Stimulated activated CD8-positive, alpha-beta memory T cell treated with anti-CD3 and anti-CD28 coated beads, Interleukin-15, amount 100 ng/mL, for 48 hours (primary cell): ENCODE data around the gene CD48.

Source experiments
- DNase-seq, 2 donors: peaks; one replicate each; pipeline ENCODE4 v3.0.0-alpha.2; 2020; ENCODE audit warnings: low read depth in 2 of 2

Gene CD48

GRCh38 chr1:160676869-160677597 is 34.6 kb downstream of the CD48 start:
- no peak for DNase-seq

DNA sequence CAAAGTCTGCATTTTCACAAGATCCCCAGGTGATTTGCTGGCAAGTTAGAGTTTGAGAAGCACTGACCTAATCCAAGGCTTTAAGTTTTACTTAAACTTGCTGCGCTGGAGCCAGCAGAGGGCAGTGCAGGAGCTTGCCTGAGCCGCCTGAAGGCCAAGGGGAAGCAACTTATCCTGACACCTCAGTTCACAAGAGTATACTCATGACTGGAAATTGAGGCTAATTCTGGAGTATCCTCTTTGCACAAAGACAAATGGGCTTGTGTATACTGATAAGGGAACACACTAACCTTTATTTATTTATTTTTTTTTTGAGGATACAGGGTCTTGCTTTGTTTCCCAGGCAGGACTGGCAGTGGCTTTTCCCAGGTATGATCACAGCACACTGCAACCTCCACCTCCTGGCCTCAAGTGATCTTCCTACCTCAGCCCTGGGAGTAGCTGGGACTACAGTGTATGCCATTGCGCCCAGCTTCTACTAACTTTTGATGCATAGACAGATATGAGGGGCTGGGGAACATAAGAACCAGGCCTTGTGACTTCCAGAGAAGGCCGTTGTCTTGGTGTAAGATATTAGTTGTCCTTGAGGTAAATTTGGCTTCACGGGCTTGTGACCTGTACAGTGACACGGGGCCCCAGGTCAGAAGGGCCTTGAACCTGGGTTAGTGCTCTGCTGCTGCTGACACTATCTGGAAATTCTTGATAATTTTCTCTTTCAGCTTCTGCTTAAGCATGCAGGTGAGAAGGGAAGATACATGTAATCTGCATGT is 35.8 kb downstream of the CD48 start:
- DNase-seq = peak; percentile 60 to 64

GRCh38 chr1:160674415-160674814 is 37.2 kb downstream of the CD48 start:
- DNase-seq = no peak

DNA sequence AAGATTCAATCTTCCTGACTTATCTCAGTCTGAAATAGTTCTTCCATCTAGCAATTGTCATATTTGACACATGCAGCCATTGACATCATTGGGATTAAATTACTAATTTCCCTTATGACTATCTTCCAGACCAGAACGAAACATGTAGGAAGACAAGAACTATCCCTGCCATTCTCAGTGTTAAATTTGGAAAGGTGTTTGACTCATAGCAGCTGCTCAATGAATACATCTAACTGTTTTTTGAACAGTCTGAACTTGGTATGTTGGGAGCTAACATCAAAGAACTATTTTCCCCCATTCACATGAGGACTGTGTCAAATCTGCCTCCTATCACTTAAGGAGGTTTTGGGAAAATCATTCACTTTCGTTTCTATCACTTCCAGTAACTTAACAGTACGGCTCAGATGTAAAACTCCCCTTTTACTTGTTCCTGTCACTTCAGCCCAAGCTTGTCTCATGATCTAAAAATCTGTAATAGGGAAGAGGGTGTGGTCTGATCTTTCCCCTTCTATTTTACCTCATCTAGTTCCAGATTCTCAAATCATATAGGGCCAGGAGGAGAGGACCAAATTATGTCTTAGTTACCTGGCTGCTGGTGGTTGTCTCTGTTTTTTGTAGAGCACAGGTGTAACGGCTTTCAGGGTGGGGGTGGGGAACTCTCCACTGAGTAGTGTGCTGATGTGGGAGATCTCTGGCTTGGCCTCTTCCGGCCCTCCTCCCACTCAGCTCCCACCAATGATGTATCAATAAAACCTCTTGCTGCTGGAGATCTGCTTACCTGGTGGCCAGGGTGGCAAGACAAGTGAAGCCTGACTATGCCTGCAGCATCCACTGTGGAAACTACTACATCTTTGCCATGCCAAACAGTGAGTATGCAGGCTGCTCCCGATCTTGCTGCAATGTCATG is 38.6 kb downstream of the CD48 start:
- no peak for DNase-seq

GRCh38 chr1:160671603-160672517 is 39.8 kb downstream of the CD48 start:
- DNase-seq = no peak

DNA sequence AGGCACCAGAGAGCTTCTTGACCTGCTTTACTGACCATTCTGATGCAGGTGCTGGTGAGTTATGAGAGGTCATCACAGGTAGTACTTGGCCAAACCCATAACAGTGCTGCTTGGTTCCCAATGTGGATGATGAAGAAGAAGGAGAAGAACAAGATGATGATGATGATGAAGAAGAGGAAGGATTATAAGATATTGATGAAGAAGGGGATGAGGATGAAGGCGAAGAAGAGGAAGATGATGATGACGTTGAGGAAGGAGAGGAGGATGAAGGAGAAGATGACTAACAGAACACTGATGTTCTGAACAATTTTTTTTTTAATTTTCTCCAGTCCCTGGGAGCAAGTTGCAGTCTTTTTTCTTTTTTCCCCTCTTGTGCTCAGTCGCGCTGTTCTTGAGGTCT is 40.9 kb downstream of the CD48 start:
- no peak for DNase-seq

DNA sequence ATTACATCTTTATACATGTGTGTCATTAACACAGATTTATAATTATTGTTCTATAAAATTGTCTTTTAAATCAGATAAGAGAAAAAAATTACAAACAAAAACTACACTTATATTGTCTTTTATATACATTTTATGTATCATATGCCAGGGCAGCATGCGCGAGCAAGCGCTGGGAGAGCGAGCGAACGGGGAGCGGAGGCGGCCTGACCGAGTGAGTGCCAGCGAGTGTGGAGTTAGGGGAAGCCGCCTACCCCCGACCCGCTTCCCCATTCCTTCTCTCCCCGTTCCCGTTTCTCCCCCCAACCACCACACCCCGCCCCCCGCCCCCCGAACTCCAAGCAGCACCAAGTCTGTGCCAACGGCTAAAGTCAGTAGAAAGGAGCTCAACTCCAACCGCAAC is 41.8 kb downstream of the CD48 start:
- DNase-seq = no peak

GRCh38 chr1:160669276-160669675 is 42.3 kb downstream of the CD48 start:
- DNase-seq = no peak

DNA sequence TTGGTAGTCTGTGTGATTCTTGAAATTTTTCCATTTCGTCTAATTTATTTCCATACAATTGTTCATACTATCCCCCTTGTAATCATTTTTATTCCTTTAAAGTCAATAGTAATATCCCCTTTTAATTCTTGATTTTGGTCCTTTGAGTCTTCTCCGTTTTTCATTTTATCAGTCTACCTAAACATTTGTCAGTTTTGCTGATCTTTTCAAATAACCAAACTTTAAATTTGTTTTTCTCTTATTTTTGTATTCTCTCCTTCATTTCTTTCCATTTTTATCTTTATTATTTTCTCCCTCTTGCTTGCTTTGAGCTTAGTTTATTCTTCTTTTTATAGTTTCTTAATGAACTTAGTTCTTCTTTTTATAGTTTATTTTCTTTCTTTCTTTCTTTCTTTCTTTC is 43.7 kb downstream of the CD48 start:
- DNase-seq = no peak

DNA sequence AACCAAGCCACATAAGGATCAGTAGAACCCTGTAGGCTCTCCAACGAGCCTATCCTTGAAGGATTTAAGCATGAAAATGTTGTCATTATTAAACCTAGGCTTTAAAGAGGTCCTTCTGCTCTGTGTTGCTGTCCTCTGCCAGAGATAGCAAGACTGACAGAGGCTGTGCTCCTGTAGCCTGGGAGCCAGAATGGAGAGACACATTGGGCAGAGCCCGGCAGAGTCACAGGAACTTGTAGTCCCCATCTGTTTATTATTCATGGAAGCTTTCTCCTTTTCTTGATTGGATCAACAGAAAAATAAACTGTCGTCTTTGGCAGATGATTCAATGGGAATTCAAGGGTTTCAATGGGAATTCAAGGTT is 45.6 kb downstream of the CD48 start:
- DNase-seq = no peak

DNA sequence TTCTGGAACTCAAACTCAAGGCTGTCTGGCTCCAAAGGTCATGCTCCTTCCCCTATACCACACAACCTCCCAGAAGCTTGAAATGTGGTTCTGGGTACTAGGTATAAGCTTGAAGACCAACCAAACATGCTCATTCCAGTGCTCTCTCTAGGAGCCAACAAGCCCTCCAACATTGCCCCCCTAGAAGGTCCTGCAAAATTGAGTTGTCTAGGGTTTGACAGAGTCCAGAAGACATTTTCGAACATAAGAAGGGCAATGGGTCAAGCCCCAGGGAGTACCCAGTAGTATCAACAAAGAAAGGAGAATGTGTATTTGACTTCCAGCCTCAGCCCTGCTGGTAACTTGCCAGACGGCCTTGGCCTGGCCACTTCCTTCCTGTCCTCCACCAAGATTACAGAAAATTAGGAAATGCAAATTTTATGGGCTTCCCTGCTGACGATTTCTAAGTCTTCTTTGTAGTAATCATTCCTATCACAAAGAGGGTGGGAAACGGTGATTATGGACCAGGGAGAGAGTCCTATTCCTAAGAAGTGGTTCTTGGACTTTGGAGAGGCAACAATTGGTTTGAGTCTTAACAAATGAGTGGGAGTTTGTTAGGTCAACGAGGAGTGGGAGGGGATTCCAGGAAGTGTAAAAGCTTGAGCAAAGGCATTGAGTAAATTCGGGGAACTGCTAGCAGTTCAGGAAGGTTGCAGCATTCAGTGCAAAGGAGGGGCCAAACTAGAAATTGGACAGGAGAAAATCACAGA is 46.1 kb downstream of the CD48 start:
- no peak for DNase-seq

GRCh38 chr1:160664573-160665051 is 47.0 kb downstream of the CD48 start:
- no peak for DNase-seq

- DNase-seq = no peak
Observed at GRCh38 chr1:160662910-160663309, 48.7 kb downstream of the CD48 start.

GRCh38 chr1:160659566-160659965 is 52.1 kb downstream of the CD48 start:
- DNase-seq = no peak

- DNase-seq = no peak
Observed at GRCh38 chr1:160658814-160659193, 52.8 kb downstream of the CD48 start.

DNA sequence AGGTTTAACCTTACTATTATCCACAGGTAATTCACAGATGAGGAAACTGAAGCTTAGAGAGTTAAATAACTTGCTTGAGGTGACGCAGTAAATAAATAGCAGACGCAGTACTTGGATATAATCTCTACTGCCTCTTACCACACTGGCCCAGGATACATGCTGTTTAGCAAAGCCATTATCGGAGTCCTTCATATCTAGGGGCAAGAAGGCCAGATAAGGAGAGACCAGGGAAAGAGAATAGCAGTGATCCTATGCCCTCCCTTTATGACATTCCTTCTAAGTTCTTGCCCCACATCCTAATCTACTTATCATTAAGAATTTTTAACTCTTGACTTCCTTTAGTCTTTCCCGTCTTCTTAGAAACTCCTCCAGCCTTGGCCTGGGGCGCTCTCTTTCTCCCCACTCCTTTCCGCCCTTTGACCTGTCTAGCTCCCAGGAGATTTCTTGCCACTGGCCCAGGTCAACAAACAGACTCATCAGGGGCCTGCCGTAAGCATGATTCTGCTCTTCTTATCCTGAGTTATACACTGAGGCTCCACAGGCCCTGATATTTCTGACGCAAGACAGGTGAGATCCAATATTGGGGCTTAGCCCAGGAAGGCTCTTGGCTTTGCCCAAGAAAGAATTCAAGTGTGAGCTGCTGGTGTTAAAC is 53.3 kb downstream of the CD48 start:
- DNase-seq = no peak

- DNase-seq = no peak
Observed at GRCh38 chr1:160657250-160657781, 54.3 kb downstream of the CD48 start.

- DNase-seq = no peak
Observed at GRCh38 chr1:160656737-160657136, 54.9 kb downstream of the CD48 start.

DNA sequence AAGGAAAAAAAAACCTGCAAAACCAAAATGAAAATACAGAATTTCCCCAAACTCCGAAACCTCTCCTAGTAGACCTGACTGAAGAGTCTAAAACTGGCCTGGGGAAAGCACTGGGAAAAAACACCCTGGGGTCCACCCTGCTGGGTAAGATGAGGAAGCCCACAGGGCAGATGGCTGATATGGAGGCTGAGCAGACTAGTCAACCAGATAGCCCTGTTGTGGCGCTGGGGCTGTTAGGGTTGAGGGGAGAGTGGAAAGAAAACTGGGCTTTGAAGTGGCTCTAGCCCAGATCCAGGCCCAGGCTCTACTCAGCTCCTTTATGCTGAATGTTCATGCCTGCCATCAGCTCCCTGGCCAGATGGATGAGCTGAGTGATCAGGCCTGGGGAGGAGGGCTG is 58.0 kb downstream of the CD48 start:
- DNase-seq = no peak
